Endothelial cell of umbilical vein (primary cell): ENCODE data around the gene CA5A. TPM values are rescaled to one million over a fixed set of nuclear protein-coding genes. Genes with fewer than 3 reads are reported as not detected.
"Not testable (repeated sequence)": the region's sequence is repeated elsewhere in the genome, so short reads cannot be mapped to it uniquely, and the experiment has no call there.

Experiments
- BruUV-seq: library from RNA; stranded (reverse); fragments of 400-500 nt; replicated peaks from 2 replicates; lab custom pipeline; 2021; lab: Mats Ljungman, UMichigan
- CTCF ChIA-PET: fragments of 300-600, 350-600 bp; sonication (Branson Sonifier 250); formaldehyde crosslinking; loops from one replicate; lab custom pipeline; 2021; ENCODE audit warnings: antibody characterized with exemption, inconsistent platforms; lab: Charles Lee
- POLR2A ChIA-PET: fragments of 300-600, 350-600 bp; sonication (Branson Sonifier 250); formaldehyde crosslinking; loops from one replicate; lab custom pipeline; 2021; ENCODE audit warnings: antibody characterized with exemption, inconsistent platforms; lab: Charles Lee
- DNase-seq: peaks from one replicate; pipeline ENCODE4 v3.0.0-alpha.2; 2011; ENCODE audit warnings: low read depth, low spot score
- FAIRE-seq: peaks from 2 replicates; lab custom pipeline; 2011; peaks lifted over from hg19 to GRCh38; lab: Jason Lieb, UNC
- H2AFZ ChIP-seq: 2 replicates; pipeline ENCODE4 v1.6.0; 2012; ENCODE audit warnings: low read depth, low read length, control low read depth, inconsistent platforms
- H3K27ac ChIP-seq: 2 replicates; pipeline ENCODE4 v1.5.1; 2011; ENCODE audit warnings: low read depth, mild to moderate bottlenecking, control low read depth, low read length, moderate library complexity; ENCODE audit not compliant: insufficient read depth
- H3K27me3 ChIP-seq, 2 experiments: 2 replicates each; pipeline versions ENCODE4 v1.6.0 to v1.6.1; 2011; ENCODE audit warnings: low read length in 2 of 2, mixed read lengths in 1 of 2; ENCODE audit not compliant: control insufficient read depth in 2 of 2, insufficient read depth in 2 of 2
- H3K36me3 ChIP-seq, 2 experiments: 2 replicates in 1 of 2; 3 replicates in 1 of 2; pipeline ENCODE4 v1.5.1; 2011; ENCODE audit warnings: low read length in 2 of 2, mild to moderate bottlenecking in 1 of 2, moderate library complexity in 1 of 2; ENCODE audit not compliant: control insufficient read depth in 2 of 2, insufficient read depth in 2 of 2; ENCODE audit errors: extremely low read depth in 1 of 2
- H3K4me1 ChIP-seq: 3 replicates; pipeline ENCODE4 v1.5.1; 2011; ENCODE audit warnings: mild to moderate bottlenecking, low read length; ENCODE audit not compliant: control insufficient read depth, insufficient read depth; ENCODE audit errors: extremely low read depth
- H3K4me2 ChIP-seq: 2 replicates; pipeline ENCODE4 v1.6.1; 2011; ENCODE audit warnings: low read length, control low read depth, mixed read lengths; ENCODE audit not compliant: insufficient read depth
- H3K4me3 ChIP-seq, 3 experiments: fragments of 200-600 bp in 1 of 3; sonication (generic), shearing (Covaris generic) in 1 of 3; replicated peaks in 1 of 3; 2 replicates each; pipeline ENCODE4 v1.5.1; 2011 to 2016; ENCODE audit warnings: control low read depth in 3 of 3, low read length in 3 of 3, mild to moderate bottlenecking in 2 of 3, inconsistent platforms in 1 of 3, low read depth in 1 of 3, moderate library complexity in 1 of 3; ENCODE audit not compliant: insufficient read depth in 1 of 3
- H3K79me2 ChIP-seq: 2 replicates; pipeline ENCODE4 v1.6.0; 2012; ENCODE audit warnings: low read length, inconsistent platforms; ENCODE audit not compliant: control insufficient read depth, insufficient read depth
- H3K9ac ChIP-seq: replicated peaks from 2 replicates; pipeline ENCODE3; 2011; ENCODE audit warnings: low read length, control low read depth; ENCODE audit not compliant: insufficient read depth; ENCODE audit errors: extremely low read depth
- H3K9me1 ChIP-seq: replicated peaks from 3 replicates; pipeline ENCODE4 v1.6.0; 2011; ENCODE audit warnings: mild to moderate bottlenecking, low read length; ENCODE audit not compliant: control insufficient read depth, insufficient read depth; ENCODE audit errors: extremely low read depth
- H3K9me3 ChIP-seq: replicated peaks from 2 replicates; pipeline ENCODE4 v1.5.1; 2012; ENCODE audit warnings: low read length, inconsistent platforms; ENCODE audit not compliant: control insufficient read depth, insufficient read depth
- H4K20me1 ChIP-seq: replicated peaks from 2 replicates; pipeline ENCODE3; 2011; ENCODE audit warnings: mild to moderate bottlenecking, low read length; ENCODE audit not compliant: control insufficient read depth, insufficient read depth; ENCODE audit errors: extremely low read depth
- MYC ChIP-seq: IDR thresholded peaks from one replicate; pipeline ENCODE4 v1.6.1; 2011; ENCODE audit warnings: mild to moderate bottlenecking, low read depth, low read length
- POLR2AphosphoS5 ChIP-seq: IDR thresholded peaks from 2 replicates; pipeline ENCODE4 v1.6.1; 2012; ENCODE audit warnings: low read depth, mild to moderate bottlenecking, control low read depth, low read length, moderate library complexity; ENCODE audit not compliant: insufficient read depth
- dilution Hi-C: fragments of 300-500 bp; cut with MboI; formaldehyde crosslinking; loops from one replicate; pipeline ENCODE4 v1.15.0; 2019; ENCODE audit warnings: low sequenced_read_pairs; ENCODE audit not compliant: extremely low pct_ligation_motif_present
- intact Hi-C: fragments of 100-400 bp; cut with micrococcal nuclease; formaldehyde crosslinking; loops from one replicate; pipeline ENCODE4 v1.10.0; 2022
- polyA plus RNA-seq, 4 experiments: library from polyadenylated mRNA; depleted of rRNA in 3 of 4; stranded (reverse) in 3 of 4; unstranded in 1 of 4; fragments of >200 nt; gene quantifications; 2 replicates each; pipeline versions ENCODE4 v1.2.1 to v1.2.3, GENCODE V29; 2011 to 2012; ENCODE audit warnings: missing spikeins in 1 of 4
- total RNA-seq: library from RNA; stranded (reverse); gene quantifications from 2 replicates; pipeline ENCODE4 v1.2.3, GENCODE V29; 2021
- TF ChIP-seq, protein P1 (sequence below): IDR thresholded peaks from 2 replicates; pipeline ENCODE4 v1.6.1; 2011; ENCODE audit not compliant: insufficient read depth, insufficient read length
- TF ChIP-seq, protein P2 (sequence below), 2 donors: IDR thresholded peaks; 1 replicate in 1 of 2; 2 replicates in 1 of 2; pipeline ENCODE4 v1.5.1; 2011; ENCODE audit warnings: low read length in 2 of 2, mild to moderate bottlenecking in 2 of 2, moderate library complexity in 2 of 2, control low read depth in 1 of 2, inconsistent platforms in 1 of 2, low read depth in 1 of 2; ENCODE audit not compliant: insufficient read depth in 1 of 2; ENCODE audit errors: extremely low read depth in 1 of 2

The CA5A gene
- total and polyA plus RNA-seq, 2 donors (not counting 3 experiments of a cell fraction or from before 2014, with no cell fraction given): not detected

- BruUV-seq: no TSS peak
- ChIA-PET CTCF (interaction anchor here (0.5 to 3.4 kb wide), 4 partner anchors 23 to 105 kb away, joined by 3 to 33 read pairs (median 3); no protein-coding TSS in a partner anchor), POLR2A (no interaction called here)
- no peaks in the 10 kb centered on the region for H3K36me3 ChIP-seq
- H3K9me3 ChIP-seq: no peaks in the 10 kb centered on the region
- H3K27ac ChIP-seq: no peak overlapping the region
- H3K4me2 ChIP-seq: no peak overlapping the region
- no peaks in the 10 kb centered on the region for H3K79me2 ChIP-seq
- no peak overlapping the region for H3K9ac ChIP-seq
- intact Hi-C loops (no loop called here), dilution Hi-C loops (no loop called here)
- no peak for DNase-seq
- H3K27me3 ChIP-seq: peaks cover 3 to 4% of the 10 kb centered on the region in 2 experiments
- no peak overlapping the region for H2AFZ ChIP-seq
- H3K9me1 ChIP-seq: no peaks in the 10 kb centered on the region
- H4K20me1 ChIP-seq: no peaks in the 10 kb centered on the region
- no peak overlapping the region for H3K4me3 ChIP-seq
- TF ChIP-seq, protein P1, sequence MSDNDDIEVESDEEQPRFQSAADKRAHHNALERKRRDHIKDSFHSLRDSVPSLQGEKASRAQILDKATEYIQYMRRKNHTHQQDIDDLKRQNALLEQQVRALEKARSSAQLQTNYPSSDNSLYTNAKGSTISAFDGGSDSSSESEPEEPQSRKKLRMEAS: no peak
- TF ChIP-seq POLR2AphosphoS5 (no peak), MYC (no peak)
- TF ChIP-seq, protein P2, sequence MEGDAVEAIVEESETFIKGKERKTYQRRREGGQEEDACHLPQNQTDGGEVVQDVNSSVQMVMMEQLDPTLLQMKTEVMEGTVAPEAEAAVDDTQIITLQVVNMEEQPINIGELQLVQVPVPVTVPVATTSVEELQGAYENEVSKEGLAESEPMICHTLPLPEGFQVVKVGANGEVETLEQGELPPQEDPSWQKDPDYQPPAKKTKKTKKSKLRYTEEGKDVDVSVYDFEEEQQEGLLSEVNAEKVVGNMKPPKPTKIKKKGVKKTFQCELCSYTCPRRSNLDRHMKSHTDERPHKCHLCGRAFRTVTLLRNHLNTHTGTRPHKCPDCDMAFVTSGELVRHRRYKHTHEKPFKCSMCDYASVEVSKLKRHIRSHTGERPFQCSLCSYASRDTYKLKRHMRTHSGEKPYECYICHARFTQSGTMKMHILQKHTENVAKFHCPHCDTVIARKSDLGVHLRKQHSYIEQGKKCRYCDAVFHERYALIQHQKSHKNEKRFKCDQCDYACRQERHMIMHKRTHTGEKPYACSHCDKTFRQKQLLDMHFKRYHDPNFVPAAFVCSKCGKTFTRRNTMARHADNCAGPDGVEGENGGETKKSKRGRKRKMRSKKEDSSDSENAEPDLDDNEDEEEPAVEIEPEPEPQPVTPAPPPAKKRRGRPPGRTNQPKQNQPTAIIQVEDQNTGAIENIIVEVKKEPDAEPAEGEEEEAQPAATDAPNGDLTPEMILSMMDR (IDR thresholded peaks at IDR 0.05; ENCODE audit: extremely low read depth in 1 of 2, insufficient read depth in 1 of 2, low read depth in 1 of 2, low read length in 2 of 2): no peak
- FAIRE-seq: no peak
- no peaks in the 10 kb centered on the region for H3K4me1 ChIP-seq
These were observed 61.5 kb downstream of the CA5A start for GRCh38 chr16:87874639-87875427.

DNA sequence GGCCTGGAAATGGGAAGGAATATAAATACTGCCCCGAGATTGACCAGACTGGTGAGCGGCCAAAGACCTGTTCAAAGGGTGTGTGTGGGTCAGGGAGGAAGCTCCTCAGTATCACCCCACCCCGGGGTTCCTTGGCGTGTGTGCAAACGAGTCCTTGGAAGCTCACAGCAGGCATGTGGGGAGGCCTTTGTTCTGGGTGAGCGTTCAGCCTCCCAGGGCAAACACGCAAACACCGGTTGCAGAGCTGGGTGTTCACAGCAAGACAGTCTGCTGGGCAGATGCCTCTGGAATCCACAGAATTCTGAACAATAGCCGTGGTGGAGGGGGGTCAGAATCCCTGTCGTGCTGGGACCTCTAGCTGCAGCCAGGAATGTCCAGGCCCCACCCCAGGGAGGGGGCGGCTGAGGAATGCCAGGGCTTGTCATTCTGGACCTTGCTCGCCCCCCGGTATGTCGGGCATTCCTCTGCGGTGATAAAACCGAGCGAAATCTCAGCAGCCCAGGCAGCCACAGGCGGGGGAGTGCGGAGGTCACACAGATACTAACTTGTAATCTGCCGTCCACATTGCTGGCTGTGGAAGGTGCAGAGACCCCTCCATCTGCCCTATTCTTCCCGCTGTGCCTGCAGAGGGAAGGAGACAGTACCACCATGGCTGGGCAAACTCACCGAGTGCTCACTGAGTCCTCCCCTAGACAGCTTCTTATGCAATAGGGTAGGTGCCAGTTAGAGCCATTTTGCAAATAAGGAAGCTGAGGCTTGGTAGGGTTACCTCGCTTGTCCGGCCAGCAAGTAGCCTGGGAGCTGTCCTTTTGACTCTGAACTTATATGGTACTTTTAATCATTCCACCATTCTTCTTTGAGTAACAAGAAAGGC lies 65.7 kb downstream of the CA5A start:
- H2AFZ ChIP-seq, BruUV-seq, H3K36me3 ChIP-seq, dilution Hi-C loops, H3K4me1 ChIP-seq, FAIRE-seq, H3K4me2 ChIP-seq, H3K9ac ChIP-seq, DNase-seq, H3K27me3 ChIP-seq, H3K4me3 ChIP-seq, H3K27ac ChIP-seq, H3K9me1 ChIP-seq, H4K20me1 ChIP-seq, H3K9me3 ChIP-seq: not testable (repeated sequence)
- ChIA-PET CTCF (interaction anchor here (0.8 to 9.6 kb wide), 29 partner anchors 10 to 454 kb away, joined by 3 to 470 read pairs (median 6); partner anchors contain the start of gene KLHDC4), POLR2A (interaction anchor here (0.8 to 1.5 kb wide), 2 partner anchors 92 to 108 kb away, joined by 6 to 13 read pairs; no protein-coding TSS in a partner anchor)
- intact Hi-C loops: loop anchor here (1.0 kb wide), 4 partner anchors 20 to 91 kb away; no protein-coding TSS in a partner anchor
- peaks cover 32% of the 10 kb centered on the region for H3K79me2 ChIP-seq
